Mammary epithelial cell (primary cell): ENCODE measurements around the gene TDRD10.

Source experiments
- CTCF ChIP-seq, 2 donors: IDR thresholded peaks in 1 of 2; conservative IDR thresholded peaks in 1 of 2; 2 replicates each; pipeline ENCODE4 v1.5.1; 2011 to 2012; ENCODE audit warnings: inconsistent platforms in 2 of 2, low read length in 2 of 2, mild to moderate bottlenecking in 2 of 2, control low read depth in 1 of 2, low read depth in 1 of 2; ENCODE audit not compliant: insufficient read depth in 1 of 2; ENCODE audit errors: extremely low read depth in 1 of 2
- EZH2 ChIP-seq: IDR thresholded peaks from 2 replicates; pipeline ENCODE4 v1.6.1; 2012; ENCODE audit warnings: low read length, inconsistent platforms, borderline replicate concordance

GRCh38 chr1:154582885-154583284 lies 80.9 kb downstream of the TDRD10 start:
- TF ChIP-seq CTCF (conservative IDR thresholded peaks at IDR 0.05 in 1 of 2, IDR thresholded peaks at IDR 0.05 in 1 of 2; ENCODE audit: extremely low read depth in 1 of 2, insufficient read depth in 1 of 2, low read depth in 1 of 2, low read length in 2 of 2): no peak
- TF ChIP-seq EZH2: no peak
